ENCODE results near the gene OPA1. TPM values are rescaled to one million over a fixed set of nuclear protein-coding genes. Genes with fewer than 3 reads are reported as not detected.

OPA1 gene
- total RNA-seq, 4 donors from 2014 or later, result 45.3 to 78.8 (median 48.7) TPM

DNA sequence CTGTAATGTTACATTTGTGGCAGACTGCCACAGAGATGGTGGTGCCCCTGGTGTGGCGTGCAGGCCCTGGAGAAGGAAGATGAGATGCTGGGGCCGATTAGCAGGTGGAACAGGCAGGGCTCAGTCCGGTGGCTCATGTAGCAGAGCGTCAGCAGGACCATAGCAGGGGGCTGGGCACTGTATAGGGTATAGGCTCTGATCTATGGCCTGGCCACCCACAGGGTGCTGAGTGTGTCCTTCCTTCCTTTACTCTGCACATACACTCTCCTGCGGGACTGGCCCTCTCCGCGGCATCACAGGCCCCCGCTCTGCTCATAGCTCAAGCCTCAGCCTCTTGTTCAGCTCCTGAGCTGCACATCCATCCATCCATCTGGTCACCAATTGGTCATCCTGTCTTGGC, 143.6 kb downstream of the OPA1 start:
- Histone ChIP-seq H3K36me3 (no peaks in the 10 kb centered on the region), H3K27me3 (no peaks in the 10 kb centered on the region), H3K4me1 (no peaks in the 10 kb centered on the region), H3K27ac (no peak overlapping the region), H3K4me3 (replicated peaks in 1 of 3) (no peak overlapping the region), H3K9me3 (no peaks in the 10 kb centered on the region)
- intact Hi-C loops (cut with DNase I), result no loop called here
- 95 to 99% methylated on average over 7 to 8 of the region's 8 CpGs for WGBS, 2 donors
- TF ChIP-seq, protein P1, sequence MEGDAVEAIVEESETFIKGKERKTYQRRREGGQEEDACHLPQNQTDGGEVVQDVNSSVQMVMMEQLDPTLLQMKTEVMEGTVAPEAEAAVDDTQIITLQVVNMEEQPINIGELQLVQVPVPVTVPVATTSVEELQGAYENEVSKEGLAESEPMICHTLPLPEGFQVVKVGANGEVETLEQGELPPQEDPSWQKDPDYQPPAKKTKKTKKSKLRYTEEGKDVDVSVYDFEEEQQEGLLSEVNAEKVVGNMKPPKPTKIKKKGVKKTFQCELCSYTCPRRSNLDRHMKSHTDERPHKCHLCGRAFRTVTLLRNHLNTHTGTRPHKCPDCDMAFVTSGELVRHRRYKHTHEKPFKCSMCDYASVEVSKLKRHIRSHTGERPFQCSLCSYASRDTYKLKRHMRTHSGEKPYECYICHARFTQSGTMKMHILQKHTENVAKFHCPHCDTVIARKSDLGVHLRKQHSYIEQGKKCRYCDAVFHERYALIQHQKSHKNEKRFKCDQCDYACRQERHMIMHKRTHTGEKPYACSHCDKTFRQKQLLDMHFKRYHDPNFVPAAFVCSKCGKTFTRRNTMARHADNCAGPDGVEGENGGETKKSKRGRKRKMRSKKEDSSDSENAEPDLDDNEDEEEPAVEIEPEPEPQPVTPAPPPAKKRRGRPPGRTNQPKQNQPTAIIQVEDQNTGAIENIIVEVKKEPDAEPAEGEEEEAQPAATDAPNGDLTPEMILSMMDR (IDR thresholded peaks at IDR 0.05), result no peak
- TF ChIP-seq POLR2A (IDR thresholded peaks at IDR 0.05), result no peak
- DNase-seq, result no peak

DNA sequence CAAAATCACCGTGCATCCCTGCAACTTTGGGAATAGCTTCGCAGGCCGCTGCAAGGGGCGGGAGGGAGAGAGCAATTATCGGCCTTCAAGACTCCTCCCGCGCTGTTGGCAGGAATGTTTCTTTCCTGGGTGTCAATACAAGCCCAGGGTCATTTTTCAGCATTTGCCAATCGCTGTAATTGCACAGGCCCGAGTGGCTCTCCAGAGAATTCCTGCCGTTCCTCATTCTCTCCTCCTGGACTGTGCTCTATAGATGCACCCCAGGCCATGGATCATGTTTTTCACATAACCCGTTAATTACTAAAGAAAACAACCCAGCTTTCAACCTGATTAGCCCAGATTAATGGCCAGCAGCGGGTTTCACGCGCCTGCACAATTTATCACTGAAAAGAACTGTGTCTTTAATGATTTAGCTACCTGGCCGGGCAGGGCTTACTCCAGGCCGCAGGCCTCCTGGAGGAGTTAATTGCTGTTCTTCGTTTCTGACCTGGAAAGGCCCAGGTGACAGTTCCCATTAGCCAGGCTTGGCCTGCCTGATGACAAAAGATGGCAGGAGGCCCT, 144.3 kb downstream of the OPA1 start:
- TF ChIP-seq POLR2A (IDR thresholded peaks at IDR 0.05), result no peak
- TF ChIP-seq, protein P1 (IDR thresholded peaks at IDR 0.05), result no peak
- no peak for DNase-seq
- Histone ChIP-seq H3K9me3 (no peaks in the 10 kb centered on the region), H3K27ac (no peak overlapping the region), H3K4me1 (no peaks in the 10 kb centered on the region), H3K4me3 (replicated peaks in 1 of 3) (no peak overlapping the region), H3K36me3 (no peaks in the 10 kb centered on the region), H3K27me3 (no peaks in the 10 kb centered on the region)
- 84% methylated on average over 16 to 17 of the region's 17 CpGs for WGBS, 2 donors
- intact Hi-C loops (cut with DNase I), result no loop called here

DNA sequence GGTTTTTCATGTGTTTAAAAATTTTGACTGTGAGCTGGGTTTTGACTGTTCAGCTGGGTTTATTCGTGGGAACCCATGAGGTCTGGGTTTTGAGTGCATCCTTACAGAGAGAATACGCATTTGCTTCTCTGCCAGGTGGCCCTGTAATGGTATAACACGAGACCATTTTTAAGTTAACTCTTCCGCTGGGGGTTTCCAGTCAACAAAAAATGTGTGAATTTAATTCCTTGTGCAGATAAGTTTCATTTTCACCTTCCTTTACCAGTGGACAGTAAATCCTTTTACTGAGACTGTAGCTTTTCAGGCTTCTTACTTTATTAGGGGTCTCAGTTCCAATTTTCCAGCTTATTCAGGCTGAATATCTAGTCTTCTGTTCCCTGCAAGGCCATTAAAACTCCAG, 149.6 kb downstream of the OPA1 start:
- no peaks in the 10 kb centered on the region for H3K27me3 ChIP-seq
- intact Hi-C loops (cut with DNase I), result no loop called here
- H3K9me3 ChIP-seq, result no peaks in the 10 kb centered on the region
- DNase-seq, result no peak
- no peak overlapping the region for H3K4me3 ChIP-seq (replicated peaks in 1 of 3)
- H3K27ac ChIP-seq, result no peak overlapping the region
- H3K4me1 ChIP-seq, result no peaks in the 10 kb centered on the region
- TF ChIP-seq POLR2A (IDR thresholded peaks at IDR 0.05), result no peak
- TF ChIP-seq, protein P1 (IDR thresholded peaks at IDR 0.05), result no peak
- no peaks in the 10 kb centered on the region for H3K36me3 ChIP-seq
- WGBS, 2 donors, result 89 to 91% methylated on average over 4 of the region's 4 CpGs

DNA sequence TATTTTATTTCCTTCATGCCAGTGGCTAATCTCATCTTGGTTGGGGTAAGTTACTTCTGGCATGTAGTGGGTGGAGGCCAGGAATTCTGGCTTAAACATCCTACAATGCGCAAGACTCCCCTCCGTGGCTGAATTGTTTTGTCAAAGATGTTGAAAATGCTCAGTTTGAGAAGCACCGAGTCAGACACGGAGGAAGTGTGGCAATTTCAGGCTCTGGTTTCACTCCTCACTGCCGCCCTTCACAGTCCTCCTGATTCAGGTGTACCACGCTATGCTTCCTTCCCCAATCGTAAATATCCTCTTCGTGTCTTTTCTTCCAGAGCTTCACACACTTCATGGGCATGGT, 150.7 kb downstream of the OPA1 start:
- TF ChIP-seq, protein P1 (IDR thresholded peaks at IDR 0.05), result no peak
- TF ChIP-seq POLR2A (IDR thresholded peaks at IDR 0.05), result no peak
- WGBS, 2 donors, result 46 to 54% methylated on average over 8 of the region's 8 CpGs
- no peaks in the 10 kb centered on the region for H3K9me3 ChIP-seq
- H3K4me3 ChIP-seq (replicated peaks in 1 of 3), result no peak overlapping the region
- DNase-seq, result no peak
- H3K27me3 ChIP-seq, result no peaks in the 10 kb centered on the region
- H3K27ac ChIP-seq, result no peak overlapping the region
- intact Hi-C loops (cut with DNase I), result no loop called here
- no peaks in the 10 kb centered on the region for H3K36me3 ChIP-seq
- H3K4me1 ChIP-seq, result no peaks in the 10 kb centered on the region

DNA sequence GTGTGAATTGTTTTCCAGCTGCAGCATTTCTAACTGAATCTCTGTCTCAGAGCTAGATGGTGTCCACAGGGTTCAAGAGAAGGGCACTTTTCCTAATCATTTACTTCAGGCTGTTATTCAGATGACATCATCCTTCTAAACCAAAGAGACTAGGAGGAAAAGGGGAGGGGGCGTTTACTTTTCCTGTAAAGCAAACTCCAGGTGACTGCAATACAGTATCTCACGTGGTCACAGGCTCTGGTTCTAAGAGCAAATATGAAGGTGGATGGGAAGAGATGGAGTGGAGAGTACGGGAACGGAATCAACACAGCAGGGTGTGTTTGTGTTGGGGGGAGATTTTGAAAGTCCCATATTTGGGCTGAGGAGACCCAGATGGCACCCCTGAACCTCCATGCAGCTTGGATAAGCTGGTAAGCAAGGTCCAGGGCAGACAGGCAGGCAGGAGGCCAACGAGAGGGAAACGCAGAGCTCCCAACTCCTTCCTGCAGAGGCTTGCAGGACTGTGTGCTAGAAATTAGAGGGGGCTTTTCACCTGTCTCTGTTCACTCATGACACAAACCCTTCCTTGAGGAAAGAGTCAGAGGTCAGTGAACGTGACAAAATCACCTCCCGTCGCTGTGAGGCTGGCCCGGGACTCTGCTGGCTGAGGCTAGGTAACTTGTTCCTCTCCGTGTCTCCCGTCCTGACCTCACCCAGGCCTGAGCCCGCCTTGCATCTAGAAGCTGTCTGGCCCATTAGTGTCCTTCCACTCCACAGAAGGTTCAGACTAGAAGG, 151.2 kb downstream of the OPA1 start:
- DNase-seq, result no peak
- no peak for TF ChIP-seq POLR2A (IDR thresholded peaks at IDR 0.05)
- TF ChIP-seq, protein P1 (IDR thresholded peaks at IDR 0.05), result no peak
- Histone ChIP-seq H3K27ac (no peak overlapping the region), H3K9me3 (no peaks in the 10 kb centered on the region), H3K4me3 (replicated peaks in 1 of 3) (no peak overlapping the region), H3K36me3 (no peaks in the 10 kb centered on the region), H3K4me1 (no peaks in the 10 kb centered on the region), H3K27me3 (no peaks in the 10 kb centered on the region)
- intact Hi-C loops (cut with DNase I), result no loop called here
- 66 to 72% methylated on average over 13 of the region's 13 CpGs for WGBS, 2 donors

All from thyroid gland (tissue), 4 donors.